Measurements from ENCODE around the gene MS4A13. TPM values are rescaled to one million over a fixed set of nuclear protein-coding genes. Genes with fewer than 3 reads are reported as not detected.

The MS4A13 gene
- total RNA-seq, 1 experiment from 2014 or later, result not detected

DNA sequence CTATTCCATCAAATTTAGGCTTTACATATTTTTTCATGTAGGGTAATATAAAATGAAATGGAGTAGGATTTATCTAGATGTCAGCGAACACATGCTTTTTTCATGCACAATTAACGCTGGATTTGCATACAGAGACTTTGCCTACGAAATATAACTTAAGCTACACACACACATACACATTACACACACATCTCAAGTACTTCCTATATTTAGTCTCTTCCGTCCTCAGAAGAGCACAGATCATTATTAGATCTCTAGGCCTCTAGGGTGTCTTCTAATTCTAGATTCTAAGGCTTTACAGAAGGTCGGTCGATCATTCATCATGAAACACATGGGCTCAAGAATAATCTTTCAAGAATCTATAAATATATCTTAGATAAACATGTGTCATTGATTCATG lies 3.8 kb upstream of the MS4A13 start:
- Histone ChIP-seq H3K27ac (ENCODE audit: low read depth, low read length) (no peak overlapping the region), H3K9me3 (ENCODE audit: control insufficient read depth in 1 of 2, insufficient read depth in 1 of 2, low read depth in 1 of 2, low read length in 2 of 2) (no peaks in the 10 kb centered on the region), H3K9me2 (ENCODE audit: insufficient read depth) (no peaks in the 10 kb centered on the region), H3K79me2 (ENCODE audit: insufficient read depth, low read length) (no peaks in the 10 kb centered on the region), H2AFZ (ENCODE audit: low read depth, low read length, poor library complexity, severe bottlenecking) (no peak overlapping the region), H3K36me3 (ENCODE audit: control insufficient read depth in 1 of 2, insufficient read depth in 2 of 2, low read length in 2 of 2) (no peaks in the 10 kb centered on the region), H3K9ac (ENCODE audit: low read length) (no peak overlapping the region), H3K4me2 (ENCODE audit: low read length) (no peak overlapping the region), H3K4me1 (ENCODE audit: control insufficient read depth in 1 of 2, insufficient read depth in 2 of 2, low read length in 2 of 2) (no peaks in the 10 kb centered on the region), H4K20me1 (ENCODE audit: insufficient read depth) (no peaks in the 10 kb centered on the region), H3K27me3 (ENCODE audit: insufficient read depth, low read length) (no peaks in the 10 kb centered on the region), H3K4me3 (replicated peaks in 1 of 2; ENCODE audit: low read depth in 1 of 2, low read length in 2 of 2) (no peak overlapping the region)
- ChIA-PET CTCF (no interaction called here), POLR2A (no interaction called here), RAD21 (ENCODE audit: low non-redundant PET in 1 of 2, low total read pairs in 2 of 2, uncharacterized antibody in 2 of 2, unreplicated experiment in 2 of 2) (no interaction called here)
- ATAC-seq (no peak), DNase-seq (ENCODE audit: low read depth, low spot score) (no peak)
- intact Hi-C loops (cut with micrococcal nuclease), result no loop called here
- BruUV-seq (replicated peaks), result no TSS peak
- TF ChIP-seq, protein P1, sequence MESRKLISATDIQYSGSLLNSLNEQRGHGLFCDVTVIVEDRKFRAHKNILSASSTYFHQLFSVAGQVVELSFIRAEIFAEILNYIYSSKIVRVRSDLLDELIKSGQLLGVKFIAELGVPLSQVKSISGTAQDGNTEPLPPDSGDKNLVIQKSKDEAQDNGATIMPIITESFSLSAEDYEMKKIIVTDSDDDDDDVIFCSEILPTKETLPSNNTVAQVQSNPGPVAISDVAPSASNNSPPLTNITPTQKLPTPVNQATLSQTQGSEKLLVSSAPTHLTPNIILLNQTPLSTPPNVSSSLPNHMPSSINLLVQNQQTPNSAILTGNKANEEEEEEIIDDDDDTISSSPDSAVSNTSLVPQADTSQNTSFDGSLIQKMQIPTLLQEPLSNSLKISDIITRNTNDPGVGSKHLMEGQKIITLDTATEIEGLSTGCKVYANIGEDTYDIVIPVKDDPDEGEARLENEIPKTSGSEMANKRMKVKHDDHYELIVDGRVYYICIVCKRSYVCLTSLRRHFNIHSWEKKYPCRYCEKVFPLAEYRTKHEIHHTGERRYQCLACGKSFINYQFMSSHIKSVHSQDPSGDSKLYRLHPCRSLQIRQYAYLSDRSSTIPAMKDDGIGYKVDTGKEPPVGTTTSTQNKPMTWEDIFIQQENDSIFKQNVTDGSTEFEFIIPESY (IDR thresholded peaks at IDR 0.05; ENCODE audit: extremely low read depth, insufficient replicate concordance, low read length), result no peak
- TF ChIP-seq ZFX (IDR thresholded peaks at IDR 0.05) (no peak), TCF7L2 (IDR thresholded peaks at IDR 0.05; ENCODE audit: borderline replicate concordance, extremely low read depth, insufficient read depth, insufficient read length) (no peak), POLR2AphosphoS5 (IDR thresholded peaks at IDR 0.05; ENCODE audit: low read depth, low read length) (no peak), ELF1 (IDR thresholded peaks at IDR 0.05; ENCODE audit: borderline replicate concordance, low read depth) (no peak), SIN3A (IDR thresholded peaks at IDR 0.05; ENCODE audit: low read depth) (no peak), JUND (IDR thresholded peaks at IDR 0.05) (no peak)
- TF ChIP-seq, protein P2, sequence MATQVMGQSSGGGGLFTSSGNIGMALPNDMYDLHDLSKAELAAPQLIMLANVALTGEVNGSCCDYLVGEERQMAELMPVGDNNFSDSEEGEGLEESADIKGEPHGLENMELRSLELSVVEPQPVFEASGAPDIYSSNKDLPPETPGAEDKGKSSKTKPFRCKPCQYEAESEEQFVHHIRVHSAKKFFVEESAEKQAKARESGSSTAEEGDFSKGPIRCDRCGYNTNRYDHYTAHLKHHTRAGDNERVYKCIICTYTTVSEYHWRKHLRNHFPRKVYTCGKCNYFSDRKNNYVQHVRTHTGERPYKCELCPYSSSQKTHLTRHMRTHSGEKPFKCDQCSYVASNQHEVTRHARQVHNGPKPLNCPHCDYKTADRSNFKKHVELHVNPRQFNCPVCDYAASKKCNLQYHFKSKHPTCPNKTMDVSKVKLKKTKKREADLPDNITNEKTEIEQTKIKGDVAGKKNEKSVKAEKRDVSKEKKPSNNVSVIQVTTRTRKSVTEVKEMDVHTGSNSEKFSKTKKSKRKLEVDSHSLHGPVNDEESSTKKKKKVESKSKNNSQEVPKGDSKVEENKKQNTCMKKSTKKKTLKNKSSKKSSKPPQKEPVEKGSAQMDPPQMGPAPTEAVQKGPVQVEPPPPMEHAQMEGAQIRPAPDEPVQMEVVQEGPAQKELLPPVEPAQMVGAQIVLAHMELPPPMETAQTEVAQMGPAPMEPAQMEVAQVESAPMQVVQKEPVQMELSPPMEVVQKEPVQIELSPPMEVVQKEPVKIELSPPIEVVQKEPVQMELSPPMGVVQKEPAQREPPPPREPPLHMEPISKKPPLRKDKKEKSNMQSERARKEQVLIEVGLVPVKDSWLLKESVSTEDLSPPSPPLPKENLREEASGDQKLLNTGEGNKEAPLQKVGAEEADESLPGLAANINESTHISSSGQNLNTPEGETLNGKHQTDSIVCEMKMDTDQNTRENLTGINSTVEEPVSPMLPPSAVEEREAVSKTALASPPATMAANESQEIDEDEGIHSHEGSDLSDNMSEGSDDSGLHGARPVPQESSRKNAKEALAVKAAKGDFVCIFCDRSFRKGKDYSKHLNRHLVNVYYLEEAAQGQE (IDR thresholded peaks at IDR 0.05; ENCODE audit: low read depth), result no peak
- TF ChIP-seq, protein P3, sequence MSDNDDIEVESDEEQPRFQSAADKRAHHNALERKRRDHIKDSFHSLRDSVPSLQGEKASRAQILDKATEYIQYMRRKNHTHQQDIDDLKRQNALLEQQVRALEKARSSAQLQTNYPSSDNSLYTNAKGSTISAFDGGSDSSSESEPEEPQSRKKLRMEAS (IDR thresholded peaks at IDR 0.05), result no peak

Measured in HCT116 (cell line).